NCI-H82 (cell line): ENCODE measurements around the gene NAA38.
"Not testable (repeated sequence)": the region's sequence is repeated elsewhere in the genome, so short reads cannot be mapped to it uniquely, and the experiment has no call there.

Source experiments
- DNase-seq: peaks from one replicate; lab custom pipeline; 2025; lab: John Stamatoyannopoulos, UW

The NAA38 gene

DNA sequence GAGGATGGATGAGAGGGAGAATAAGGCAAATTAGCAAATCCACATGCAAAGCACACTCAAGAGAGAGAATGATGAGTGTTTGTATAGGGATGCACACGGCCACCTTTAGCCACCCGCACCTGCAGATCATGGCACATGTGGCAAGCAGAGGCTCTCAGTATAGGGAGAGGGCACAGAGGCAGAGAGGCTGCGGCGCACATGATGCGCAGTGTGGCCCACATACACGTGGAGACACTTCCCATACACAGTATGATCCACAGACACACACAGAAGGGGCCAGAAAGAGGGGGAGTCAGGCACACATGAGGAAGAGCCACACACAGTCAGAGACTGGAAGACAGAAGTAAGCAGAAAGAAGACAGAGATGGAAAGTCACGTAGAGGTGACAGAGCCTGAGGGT, 24.7 kb upstream of the NAA38 start:
- peak; percentile 59 for DNase-seq

DNA sequence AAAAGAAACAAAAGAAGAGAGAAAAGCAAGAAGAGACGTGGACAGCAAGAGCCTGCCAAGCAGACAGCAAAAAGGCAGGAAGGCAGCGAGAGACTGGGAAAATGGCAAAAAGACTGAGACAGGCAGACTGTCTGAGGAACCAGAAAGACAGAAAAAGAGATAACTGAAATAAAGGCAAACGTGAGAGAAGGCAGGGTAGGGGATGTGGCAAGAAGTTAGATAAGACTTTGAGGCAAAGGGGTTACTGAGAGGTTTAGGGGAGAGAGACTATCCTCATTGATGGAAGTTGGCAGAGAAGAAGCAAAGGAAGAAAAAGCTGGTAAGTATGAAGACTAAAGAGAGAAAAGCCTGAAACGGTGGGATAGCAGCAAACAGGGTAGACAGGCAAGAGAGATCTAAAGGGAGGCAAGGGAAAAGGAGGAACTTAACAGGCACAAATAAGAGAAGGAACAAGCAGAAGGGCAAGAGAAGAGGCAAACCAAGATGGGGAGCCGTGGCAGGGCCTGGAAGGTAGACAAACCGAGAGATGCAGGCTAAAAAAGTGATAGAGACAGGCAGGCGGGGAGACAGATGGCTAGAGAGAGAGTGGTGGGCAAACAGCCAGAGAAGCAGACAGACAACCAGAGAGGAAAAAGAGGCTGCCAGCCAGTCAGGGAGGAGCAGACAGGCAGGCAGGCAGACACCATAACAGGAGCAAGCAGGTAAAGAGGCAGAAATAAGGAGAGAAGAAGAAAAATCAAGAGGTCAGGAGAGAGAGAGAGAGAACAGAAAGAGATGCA, 24.1 kb upstream of the NAA38 start:
- DNase-seq: peak; percentile 89

DNA sequence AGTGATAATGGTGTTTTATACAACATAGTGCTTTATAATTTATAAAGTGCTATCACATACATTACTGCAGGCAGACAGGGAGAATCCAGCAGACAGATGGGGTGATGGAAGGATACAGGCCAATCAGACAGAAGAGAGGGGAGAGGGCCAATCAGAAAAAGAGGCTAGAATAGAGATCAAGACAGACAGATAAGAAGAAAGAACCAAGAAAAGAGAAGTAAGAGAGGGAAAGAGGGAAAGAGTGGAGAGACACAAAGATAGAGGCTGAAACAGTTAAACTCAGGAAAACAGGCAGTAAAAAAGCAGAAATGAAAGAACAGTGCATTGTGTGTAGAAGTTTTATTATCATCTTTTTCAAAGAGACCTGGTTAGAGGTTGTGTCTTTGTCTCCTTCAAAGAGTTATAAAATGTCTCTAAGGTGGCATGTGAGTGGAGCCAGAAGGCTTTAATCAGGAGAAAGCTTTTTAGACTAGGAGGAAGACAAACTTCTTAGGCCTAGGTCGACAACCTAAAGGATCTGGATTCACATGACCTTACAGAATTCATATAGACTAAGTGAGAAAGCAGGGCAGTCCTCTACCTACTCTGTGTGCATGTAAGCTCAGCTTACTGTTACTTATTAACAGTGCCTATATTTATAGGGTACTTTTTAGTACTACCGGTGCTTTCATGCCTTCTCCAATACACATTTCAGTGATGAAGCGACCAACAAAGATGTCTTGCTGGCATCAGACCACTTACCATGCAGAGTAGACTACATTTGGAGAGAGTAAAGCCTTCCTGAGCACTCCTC, 22.9 kb upstream of the NAA38 start:
- DNase-seq: peak; percentile 59

DNA sequence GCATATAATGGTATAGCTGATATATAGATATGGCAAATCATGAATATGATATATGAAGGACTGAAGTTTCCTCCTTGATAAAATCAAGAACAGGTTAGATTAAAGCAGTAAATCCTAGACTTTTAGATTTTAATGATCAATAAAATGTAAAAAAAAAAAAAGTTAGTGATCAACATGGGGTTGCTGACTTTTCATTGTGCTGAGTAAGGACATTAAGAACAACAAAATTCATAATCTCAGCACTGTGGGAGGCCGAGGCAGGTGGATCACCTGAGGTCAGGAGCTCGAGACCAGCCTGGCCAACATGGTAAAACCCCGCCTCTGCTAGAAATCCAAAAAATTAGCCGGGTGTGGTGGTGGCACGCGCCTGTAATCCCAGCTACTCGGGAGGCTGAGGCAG, 20.9 kb upstream of the NAA38 start:
- DNase-seq: no peak

DNA sequence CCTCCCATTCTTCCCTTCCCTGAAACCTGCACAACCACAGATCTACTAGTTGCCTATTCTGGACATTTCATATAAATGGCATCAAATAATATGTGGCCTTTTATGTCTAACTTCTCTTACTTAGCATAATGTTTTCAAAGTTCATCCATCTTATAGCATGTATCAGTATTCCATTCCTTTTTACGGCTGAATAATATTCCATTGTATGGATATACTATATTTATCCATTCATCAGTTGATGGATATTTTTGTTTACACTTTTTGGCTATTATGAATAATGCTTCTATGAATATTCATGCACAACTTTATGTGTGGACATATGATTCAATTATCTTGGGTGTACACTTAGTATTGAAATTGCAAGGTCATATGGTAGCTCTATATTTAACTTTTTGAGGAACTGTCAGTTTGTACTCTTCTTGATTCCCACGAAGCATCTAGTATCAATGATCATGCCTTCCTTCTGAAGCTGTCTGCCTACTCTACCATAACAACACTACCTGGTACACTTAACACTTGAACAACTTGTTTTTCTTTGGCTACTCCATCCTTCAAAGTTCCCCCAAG, 18.5 kb upstream of the NAA38 start:
- DNase-seq: no peak

DNA sequence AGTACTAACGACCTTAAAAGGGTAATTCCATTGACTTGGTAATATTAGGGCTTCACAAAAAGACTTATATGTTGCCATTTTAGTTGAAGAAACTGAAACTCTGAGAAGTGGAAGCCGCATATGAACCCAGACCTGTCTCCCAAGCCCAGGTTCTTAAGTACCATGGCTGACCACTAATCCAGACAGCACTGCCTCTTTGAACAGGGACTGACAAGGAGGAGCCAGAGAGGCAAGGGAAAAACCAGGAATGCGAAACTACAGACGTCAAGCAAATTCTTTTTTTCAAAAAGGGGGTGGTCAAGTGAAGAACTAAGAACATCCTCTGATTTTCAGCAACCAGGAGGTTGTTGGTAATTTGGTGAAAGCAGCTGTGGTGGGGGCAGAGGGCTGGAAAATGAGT, 15.7 kb upstream of the NAA38 start:
- no peak for DNase-seq

DNA sequence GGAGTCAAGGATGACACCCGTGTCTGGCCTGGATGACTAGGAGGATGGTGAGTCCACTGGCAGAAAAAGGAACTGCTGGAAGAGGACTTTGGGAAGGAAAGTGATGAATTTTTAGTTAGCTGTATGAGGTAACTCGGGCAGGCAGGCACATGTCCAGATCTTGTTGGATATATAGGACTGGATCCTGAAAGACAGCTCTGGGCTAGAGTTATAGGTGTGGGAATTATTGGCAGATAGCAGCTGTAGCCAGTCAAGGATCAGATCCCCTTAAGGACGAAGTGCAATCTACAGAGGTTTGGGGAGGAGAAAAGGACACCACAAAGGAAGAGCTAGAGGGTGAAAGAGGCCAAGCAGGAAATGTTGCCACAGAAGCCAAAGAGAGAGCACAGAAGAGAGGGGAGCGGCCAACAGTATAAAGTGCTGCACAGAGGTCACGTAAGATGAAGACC, 10.5 kb upstream of the NAA38 start:
- DNase-seq: no peak

DNA sequence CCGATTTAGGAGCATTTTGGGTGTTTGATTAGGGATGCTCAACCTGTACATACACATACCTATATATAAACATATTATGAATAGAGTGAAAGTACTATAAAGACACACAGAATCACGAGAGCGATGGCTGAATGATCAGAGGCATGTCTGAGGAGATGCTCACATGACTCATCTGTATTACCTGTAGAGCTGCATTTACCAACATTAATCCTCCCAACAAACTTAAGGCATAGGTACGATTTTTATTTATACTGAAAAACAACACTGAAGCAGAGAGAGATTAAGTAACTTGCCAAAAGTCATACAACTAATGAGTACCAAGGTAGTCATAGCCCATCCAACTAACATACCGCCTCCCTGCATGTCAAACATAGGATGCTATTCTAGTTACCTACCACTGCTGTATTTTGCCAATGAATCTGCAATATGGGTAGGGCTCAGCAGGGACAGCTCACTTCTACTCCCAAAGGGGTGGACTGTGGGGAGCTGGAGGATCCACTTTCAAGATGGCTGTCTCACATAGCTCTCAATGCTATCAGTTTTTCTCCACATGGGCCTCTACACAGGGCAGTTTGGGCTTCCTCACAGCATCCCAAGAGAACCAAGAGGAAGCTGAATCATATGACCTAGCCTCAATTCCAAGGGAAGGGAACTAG, 7.8 kb upstream of the NAA38 start:
- no peak for DNase-seq

DNA sequence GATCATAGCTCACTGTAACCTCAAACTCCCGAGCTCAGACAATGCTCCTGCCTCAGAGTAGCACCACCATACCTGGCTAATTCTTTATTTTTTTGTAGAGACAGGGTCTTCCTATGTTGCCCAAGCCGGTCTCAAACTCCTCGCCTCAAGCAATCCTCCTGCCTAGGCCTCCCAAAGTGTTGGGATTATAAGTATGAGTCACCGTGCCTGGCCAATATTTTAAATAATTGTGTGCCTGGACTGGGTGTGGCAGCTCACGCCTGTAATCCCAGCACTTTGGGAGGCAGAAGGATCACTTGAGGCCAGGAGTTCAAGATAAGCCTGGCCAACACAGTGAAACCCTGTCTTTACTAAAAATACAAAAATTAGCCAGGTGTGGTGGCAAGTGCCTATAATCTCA, 7.0 kb upstream of the NAA38 start:
- not testable (repeated sequence) for DNase-seq

DNA sequence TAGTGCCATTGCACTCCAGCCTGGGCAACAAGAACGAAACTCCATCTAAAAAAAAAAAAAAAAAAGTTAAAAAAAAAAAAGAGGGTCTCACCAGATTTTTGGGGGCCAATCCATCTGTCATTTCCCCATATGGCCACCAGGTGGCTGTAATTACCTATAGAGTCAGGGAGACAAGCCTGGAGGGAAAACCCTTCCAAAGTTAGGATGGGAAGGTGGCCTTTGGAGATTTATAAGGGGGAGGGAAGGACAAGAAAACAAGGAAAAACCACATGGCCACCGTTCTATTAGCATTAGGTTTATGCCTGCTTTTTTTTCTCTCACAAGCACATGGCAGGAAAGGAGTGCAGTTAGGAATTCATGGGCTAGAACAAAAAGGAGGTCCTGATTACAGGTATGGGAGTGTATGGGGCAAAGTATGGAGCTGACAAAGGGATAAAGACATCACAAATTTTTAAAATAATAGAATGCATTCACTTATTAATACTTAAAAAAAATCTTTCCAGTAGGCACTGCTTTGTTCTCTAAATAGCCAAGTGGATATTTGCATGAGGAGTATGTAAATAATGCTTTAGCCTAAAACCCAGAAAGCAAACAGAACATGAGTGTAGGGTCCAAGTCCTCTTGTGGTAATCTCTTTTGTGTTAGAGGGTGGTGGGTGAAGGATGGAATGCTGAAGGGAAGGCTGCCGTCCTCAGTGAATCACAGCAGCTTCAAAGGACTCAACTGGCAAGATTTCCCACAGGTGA, 5.5 kb upstream of the NAA38 start:
- peak; percentile 88 for DNase-seq

DNA sequence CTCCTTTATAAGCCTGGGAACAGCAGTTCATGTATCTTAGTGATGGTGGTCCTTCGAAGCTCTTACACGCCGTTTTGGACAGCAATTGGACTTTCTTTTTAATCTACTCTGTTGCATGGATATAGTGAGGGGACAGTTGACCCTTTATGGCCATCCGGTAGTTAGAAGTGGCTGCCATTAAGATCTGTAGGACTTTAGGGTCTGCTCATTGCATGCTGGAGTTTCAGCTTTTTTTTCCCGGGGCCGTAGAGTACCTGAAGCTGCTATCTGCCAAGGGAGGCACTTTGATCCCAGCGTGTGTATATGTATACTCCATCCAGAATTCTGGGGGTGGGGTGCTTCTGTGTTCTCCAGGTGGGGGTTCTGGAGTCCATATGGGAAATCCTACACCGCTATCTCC, 1.7 kb upstream of the NAA38 start:
- DNase-seq: no peak

DNA sequence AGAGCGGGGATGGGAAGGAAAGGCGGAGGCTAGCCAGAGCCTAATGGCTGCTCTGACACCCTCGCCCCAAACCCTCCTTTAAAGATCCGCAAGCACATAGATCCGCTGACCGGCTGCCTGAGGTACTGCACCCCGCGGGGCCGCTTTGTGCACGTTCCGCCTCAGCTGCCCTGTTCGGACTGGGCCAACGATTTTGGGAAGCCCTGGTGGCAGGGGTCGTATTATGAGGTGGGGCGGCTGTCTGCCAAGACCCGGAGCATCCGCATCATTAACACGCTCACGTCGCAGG, 1.1 kb upstream of the NAA38 start:
- DNase-seq: peak; percentile 82

DNA sequence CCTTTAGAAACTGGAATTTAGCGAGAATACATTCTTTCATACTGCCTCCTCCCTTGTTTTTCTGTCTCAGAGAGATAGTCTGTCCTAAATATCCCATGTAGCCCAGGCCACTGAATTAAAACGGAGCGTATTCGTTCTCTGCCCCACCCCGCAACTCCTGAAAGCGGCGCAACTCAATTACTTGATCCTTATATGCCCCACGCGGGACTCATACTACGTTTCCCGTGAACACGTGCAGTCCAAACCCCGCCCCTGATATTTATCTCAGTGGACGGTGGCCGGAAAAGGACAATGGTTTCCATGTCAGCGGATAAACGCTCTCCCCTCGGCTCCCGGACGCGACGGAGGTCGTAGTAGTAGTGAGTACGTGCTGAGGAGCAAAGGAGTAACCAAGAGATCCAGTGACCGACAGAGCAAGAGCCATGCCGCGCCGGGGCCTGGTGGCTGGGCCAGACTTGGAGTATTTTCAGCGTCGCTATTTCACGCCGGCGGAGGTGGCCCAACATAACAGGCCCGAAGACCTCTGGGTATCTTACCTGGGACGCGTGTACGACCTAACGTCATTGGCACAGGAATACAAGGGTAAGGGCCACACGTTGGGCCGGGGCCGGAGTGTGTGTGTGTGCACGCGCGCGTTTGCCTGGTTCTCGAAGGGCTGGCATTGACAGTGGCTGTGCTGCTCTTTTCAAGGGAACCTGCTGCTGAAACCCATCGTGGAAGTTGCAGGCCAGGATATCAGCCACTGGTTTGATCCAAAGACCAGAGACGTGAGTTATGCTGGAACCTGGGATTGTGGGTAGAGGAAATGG, 558 bp upstream of the NAA38 start, which contains the start of gene CYB5D1:
Gene CYB5D1, plus strand, starts transcription at position 291 of the 809 bp plus-strand sequence. Its CDS starts 132 bp downstream, at position 423.
- DNase-seq: peak; percentile 99

DNA sequence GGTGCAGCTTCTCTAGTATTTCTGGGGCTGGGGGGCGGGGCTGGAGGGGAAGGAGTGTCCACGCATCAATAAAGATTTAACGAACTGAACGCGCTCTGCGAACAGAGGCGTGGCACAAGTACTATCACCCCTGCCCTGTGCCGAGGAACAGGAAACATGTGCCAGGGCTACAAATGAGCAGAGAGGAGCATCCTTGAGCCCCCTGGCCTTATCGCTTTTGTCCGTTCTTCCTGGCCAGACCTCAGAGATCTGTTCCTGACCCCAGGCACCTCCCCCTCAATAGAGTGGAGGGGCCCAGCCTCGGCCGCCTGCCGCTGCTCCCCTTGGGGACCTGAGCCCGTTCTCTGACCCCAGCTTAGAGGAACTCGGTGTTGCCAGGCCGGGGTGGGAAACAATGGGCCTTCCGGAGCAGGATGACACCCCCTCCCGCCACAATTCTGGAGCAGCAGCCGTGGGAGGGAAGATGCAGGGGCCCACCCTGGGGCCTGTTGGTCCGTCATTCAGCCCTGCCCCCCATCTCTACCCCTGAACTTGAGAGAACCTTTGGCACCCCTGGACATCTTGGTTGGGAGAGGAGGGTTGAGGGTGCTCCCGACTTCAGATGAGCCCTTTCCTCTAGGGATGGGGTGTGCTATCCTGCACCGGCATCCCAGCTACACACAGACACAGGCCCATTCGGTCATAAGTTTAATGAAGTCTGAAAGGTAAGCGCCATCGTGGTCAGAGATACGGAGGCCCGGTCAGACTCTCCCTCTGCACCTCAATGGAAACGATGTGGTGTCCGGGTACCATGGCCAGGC, 1.1 kb downstream of the NAA38 start:
- DNase-seq: peak; percentile 78

DNA sequence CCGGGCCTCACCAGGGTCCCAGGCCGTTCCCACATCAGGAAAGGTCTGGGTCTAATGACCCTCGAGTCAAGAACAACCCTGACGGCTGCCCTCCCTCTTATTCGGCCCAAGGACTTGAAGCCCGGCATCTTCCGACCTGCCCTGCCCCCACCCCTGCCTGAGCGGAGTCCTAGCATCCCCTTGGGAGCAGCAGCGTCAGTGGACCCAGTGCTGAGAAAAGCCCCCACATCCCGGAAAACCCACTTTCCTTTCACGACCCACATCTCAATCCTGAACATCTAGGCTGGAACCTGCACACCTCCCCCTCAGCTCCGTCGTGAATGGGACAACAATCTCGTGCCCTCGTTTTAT, 1.7 kb downstream of the NAA38 start:
- DNase-seq: peak; percentile 76

DNA sequence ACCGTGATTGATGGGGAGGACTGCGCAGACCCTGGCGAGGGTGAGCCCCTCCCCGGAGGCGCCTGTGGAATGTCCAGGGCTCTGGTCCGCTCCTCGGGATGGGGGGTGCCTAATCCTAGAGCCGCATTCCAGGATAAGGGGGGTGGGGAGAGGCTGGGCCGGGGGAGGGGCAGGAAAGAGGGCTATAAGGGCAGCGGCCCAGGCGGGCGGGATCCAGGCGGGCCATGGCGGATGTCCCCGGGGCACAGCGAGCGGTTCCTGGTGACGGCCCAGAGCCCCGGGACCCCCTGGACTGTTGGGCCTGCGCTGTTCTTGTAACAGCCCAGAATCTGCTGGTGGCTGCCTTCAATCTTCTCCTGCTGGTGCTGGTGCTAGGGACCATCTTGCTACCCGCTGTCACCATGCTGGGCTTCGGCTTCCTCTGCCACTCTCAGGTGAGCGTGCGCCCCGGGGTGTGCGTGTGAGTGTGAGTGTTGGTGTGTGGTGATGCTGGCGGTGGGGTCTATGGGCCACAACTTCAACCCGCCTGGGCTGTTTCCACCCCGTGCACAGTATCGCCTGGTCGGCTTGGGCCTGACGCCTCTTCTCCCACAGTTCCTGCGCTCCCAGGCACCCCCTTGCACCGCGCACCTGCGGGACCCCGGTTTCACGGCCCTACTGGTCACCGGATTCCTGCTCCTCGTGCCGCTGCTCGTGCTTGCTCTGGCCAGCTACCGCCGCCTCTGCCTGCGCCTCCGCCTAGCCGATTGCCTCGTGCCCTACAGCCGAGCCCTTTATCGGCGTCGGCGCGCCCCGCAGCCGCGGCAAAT, 2.3 kb downstream of the NAA38 start, which contains the start of gene TMEM88:
Gene TMEM88, plus strand, starts transcription at position 216 of the 809 bp plus-strand sequence. Its CDS starts 9 bp downstream, at position 225.
- DNase-seq: no peak

DNA sequence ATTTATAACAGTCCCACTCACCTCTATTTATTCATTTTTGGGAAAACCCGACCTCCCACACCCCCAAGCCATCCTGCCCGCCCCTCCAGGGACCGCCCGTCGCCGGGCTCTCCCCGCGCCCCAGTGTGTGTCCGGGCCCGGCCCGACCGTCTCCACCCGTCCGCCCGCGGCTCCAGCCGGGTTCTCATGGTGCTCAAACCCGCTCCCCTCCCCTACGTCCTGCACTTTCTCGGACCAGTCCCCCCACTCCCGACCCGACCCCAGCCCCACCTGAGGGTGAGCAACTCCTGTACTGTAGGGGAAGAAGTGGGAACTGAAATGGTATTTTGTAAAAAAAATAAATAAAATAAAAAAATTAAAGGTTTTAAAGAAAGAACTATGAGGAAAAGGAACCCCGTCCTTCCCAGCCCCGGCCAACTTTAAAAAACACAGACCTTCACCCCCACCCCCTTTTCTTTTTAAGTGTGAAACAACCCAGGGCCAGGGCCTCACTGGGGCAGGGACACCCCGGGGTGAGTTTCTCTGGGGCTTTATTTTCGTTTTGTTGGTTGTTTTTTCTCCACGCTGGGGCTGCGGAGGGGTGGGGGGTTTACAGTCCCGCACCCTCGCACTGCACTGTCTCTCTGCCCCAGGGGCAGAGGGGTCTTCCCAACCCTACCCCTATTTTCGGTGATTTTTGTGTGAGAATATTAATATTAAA, 3.1 kb downstream of the NAA38 start:
- DNase-seq: no peak

DNA sequence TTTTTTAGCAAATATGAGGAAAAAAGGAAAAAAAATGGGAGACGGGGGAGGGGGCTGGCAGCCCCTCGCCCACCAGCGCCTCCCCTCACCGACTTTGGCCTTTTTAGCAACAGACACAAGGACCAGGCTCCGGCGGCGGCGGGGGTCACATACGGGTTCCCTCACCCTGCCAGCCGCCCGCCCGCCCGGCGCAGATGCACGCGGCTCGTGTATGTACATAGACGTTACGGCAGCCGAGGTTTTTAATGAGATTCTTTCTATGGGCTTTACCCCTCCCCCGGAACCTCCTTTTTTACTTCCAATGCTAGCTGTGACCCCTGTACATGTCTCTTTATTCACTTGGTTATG, 3.7 kb downstream of the NAA38 start:
- DNase-seq: peak; percentile 25
